T-helper 2 cell treated with Interferon-gamma antibody and Interleukin-4, amounts not matched to agents 5 μg/mL and 100 μg/mL, for 36 hours (primary cell): ENCODE data around the gene NAALADL1.

Experiments used
- DNase-seq: peaks from one replicate; pipeline ENCODE4 v3.0.0; 2021; ENCODE audit warnings: low spot score
- H3K27ac Mint-ChIP-seq: one replicate; pipeline ENCODE4 v1.8.0; 2021; ENCODE audit warnings: mild to moderate bottlenecking, mixed read lengths
- H3K27me3 Mint-ChIP-seq: one replicate; pipeline ENCODE4 v1.8.0; 2021; ENCODE audit warnings: low read depth, mixed read lengths
- H3K36me3 Mint-ChIP-seq: one replicate; pipeline ENCODE4 v1.8.0; 2021; ENCODE audit warnings: low read depth, mixed read lengths
- H3K4me1 Mint-ChIP-seq: one replicate; pipeline ENCODE4 v1.8.0; 2021; ENCODE audit warnings: low read depth, mixed read lengths
- H3K4me3 Mint-ChIP-seq: one replicate; pipeline ENCODE4 v1.8.0; 2022; ENCODE audit warnings: mild to moderate bottlenecking, moderate library complexity, mixed read lengths
- H3K9me3 Mint-ChIP-seq: one replicate; pipeline ENCODE4 v1.8.0; 2021; ENCODE audit warnings: mixed read lengths

NAALADL1 gene

GRCh38 chr11:64999478-64999877 lies 58.9 kb downstream of the NAALADL1 start:
- Mint-ChIP-seq H3K36me3 (no peaks in the 10 kb centered on the region), H3K4me1 (peaks cover 20% of the 10 kb centered on the region), H3K27ac (no peak overlapping the region)

DNA sequence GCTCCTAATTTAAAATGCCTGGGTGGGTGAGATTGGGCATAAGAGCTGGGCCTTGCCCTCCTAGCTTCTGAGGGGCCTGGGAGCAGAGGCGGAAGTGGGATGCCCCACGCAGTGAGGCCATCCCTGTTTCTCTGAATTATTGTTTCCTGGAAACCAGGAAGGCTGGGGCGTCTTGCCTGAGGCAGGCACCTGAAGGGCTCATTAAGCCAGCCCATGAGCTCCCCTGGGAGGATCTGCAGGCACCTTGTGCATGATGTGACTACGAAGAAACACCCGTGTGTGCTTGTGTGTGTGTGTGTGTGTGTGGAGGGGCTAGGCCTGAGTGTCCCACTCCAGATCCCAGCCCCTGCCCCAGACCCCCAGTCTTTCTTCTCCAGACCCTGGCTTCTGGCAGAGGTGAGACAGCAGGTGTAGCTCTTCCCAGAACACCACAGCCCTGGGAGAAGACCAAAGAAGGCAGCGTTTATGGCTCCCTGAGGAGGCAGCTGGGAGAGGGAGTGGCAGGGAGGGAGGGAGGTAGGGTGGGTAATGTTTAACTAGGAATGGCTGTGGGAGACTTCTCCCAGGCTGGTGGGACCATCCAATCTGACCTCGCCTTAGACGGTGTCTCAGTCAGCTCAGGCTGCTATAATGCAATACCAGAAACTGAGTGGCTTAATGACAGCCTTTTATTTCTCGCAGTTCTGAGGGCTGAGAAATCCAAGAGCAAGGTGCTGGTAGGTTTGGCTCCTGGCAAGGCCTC lies 59.5 kb downstream of the NAALADL1 start:
- no peaks in the 10 kb centered on the region for H3K27me3 Mint-ChIP-seq

More at GRCh38 chr11:64999478-64999877, 58.9 kb downstream of the NAALADL1 start:
- H3K27me3 Mint-ChIP-seq: no peaks in the 10 kb centered on the region
- no peak overlapping the region for H3K4me3 Mint-ChIP-seq
- no peaks in the 10 kb centered on the region for H3K9me3 Mint-ChIP-seq
- DNase-seq: no peak

GRCh38 chr11:64998141-64998540 lies 60.2 kb downstream of the NAALADL1 start:
- Mint-ChIP-seq H3K9me3 (no peaks in the 10 kb centered on the region), H3K27ac (peak overlapping the region; percentile 58), H3K27me3 (no peaks in the 10 kb centered on the region), H3K4me3 (peak overlapping the region; percentile 71), H3K36me3 (no peaks in the 10 kb centered on the region), H3K4me1 (peaks cover 20% of the 10 kb centered on the region)
- no peak for DNase-seq

More for the DNA sequence above, 59.5 kb downstream of the NAALADL1 start:
- Mint-ChIP-seq H3K27ac (peak overlapping the region; percentile 58), H3K9me3 (no peaks in the 10 kb centered on the region), H3K4me3 (peak overlapping the region; percentile 71), H3K4me1 (peaks cover 20% of the 10 kb centered on the region), H3K36me3 (no peaks in the 10 kb centered on the region)
- DNase-seq: no peak

DNA sequence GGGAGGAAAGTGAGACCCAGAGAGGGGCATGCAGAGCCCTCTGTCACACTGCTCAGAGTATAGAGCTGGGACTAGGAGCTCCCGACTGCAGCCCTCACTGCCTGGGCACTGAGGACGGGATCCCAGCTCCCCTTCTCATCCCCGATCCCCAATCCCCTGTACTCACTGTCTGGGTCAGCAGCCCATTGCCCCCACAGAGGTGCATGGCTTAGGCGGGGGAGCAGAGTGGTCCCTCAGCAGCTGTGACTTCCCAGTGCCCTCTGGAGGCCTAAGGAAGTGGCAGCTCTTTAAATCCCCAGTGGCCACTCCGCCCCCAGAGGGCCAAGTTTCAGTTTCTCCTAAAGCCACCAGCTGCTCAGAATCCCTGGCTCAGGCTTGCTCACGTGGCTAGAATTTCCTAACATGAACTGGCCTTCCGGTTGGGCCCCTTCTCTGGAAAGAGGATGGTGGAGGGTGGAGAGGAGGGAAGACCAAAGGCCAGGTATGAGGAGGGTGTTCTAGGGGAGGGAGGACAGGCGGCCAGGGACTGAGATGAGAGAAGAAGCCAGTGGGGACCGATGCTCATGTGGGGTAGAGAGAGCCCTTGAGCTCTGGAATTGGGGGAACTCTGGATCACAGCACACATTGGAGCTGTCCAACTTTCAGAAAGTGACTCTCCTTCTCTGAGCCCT lies 61.5 kb downstream of the NAALADL1 start, which contains the start of gene BATF2:
Gene BATF2 (minus strand): TSS at position 262 of the 671 bp plus-strand sequence. CDS start 57 bp downstream, at position 205.
- Mint-ChIP-seq H3K4me1 (peaks cover 20% of the 10 kb centered on the region), H3K36me3 (no peaks in the 10 kb centered on the region), H3K9me3 (no peaks in the 10 kb centered on the region), H3K27ac (peak within 1 kb of the TSS; percentile 31), H3K27me3 (no peaks in the 10 kb centered on the region), H3K4me3 (no peak within 1 kb of the TSS)
- DNase-seq: no peak

DNA sequence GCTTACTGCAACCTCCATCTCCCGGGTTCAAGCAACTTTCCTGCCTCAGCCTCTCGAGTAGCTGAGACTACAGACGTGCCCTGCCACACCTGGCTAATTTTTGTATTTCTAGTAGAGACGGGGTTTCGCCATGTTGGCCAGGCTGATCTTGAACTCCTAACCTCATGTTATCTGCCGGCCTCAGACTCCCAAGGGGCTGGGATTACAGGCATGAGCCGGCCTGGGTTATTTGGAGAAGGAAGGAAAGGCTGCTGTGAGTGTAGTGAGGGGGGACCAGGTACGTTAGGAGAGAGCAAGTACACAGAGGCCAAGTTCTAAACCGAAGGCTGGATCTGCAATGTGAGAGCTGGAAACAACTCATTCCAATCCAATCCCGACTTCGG lies 62.0 kb downstream of the NAALADL1 start:
- no peak for DNase-seq
- Mint-ChIP-seq H3K27ac (no peak overlapping the region), H3K9me3 (no peaks in the 10 kb centered on the region), H3K4me1 (peaks cover 20% of the 10 kb centered on the region), H3K27me3 (no peaks in the 10 kb centered on the region), H3K4me3 (no peak overlapping the region), H3K36me3 (no peaks in the 10 kb centered on the region)
